ENCODE measurements around the gene TRPV2.

Gene TRPV2

DNA sequence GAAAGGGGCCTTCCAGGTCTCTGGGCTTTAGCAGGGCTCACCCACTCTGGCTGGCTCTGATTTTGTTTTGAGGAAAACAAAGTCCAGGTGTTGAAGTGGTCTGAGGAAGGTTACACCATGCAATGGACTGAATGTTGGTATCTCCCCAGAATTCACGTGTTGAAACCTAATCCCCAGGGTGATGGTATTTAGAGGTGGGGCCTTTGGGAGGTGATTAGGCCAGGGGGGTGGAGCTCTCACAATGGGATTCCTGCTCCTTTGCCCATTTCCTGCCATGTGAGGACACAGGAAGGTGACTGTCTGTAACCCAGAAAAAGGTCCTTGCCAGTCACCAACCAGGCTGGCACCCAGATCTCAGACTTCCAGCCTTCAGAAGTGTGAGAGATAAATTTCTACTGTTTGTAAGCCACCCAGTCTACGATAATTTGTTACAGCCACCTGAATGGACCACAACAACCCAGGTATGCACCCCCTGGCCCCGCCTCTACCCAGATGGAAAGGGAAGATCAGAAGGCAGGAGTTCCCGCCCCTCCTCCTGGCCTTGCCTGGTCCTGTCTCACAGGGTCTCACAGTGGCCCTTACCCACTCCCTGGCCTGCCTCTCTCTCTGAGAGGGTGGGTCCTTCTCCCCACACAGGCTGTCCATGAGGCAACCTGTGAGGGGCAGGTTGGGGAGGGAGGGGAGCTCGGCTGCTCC is 44.6 kb downstream of the TRPV2 start:
- no peak for DNase-seq

DNA sequence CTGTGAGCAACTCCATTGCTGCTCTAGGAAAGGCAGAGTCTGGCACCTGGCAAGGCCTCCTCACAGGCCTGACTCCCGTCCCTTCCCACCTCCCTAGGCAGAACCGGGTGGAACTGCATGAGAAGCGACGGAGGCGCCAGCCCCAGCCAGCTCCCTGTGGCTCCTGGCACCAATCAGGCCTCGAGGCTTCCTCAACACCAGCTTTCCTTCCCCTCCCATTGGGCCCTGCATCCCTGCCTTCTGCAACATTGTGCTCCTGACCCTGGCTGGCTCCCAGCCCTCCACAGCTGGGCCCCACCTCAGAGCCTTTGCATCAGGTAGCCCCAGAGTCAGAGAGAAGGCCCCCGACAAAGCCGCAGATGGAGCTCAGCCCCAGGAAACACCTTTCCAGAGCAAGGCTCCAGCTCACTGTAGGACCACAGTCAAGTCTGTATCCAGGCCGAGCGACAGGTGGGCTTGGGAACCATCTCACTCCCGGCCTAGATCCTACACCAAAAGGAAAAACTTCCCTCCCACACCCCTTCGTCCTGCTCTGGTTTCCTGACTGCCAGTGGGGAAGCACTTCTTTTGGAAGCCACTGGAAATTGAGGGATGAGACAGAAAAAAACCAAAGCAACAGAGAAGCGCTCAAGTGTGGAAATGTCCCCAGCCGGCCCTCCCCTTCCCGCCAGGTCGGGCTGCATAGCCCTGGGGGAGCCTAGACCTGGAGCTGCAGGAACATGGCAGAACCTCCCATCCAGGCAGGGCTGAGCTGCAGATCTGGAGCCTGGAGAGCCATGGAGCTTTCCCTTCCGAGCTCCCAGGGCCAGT is 45.6 kb downstream of the TRPV2 start:
- no peak for DNase-seq

DNA sequence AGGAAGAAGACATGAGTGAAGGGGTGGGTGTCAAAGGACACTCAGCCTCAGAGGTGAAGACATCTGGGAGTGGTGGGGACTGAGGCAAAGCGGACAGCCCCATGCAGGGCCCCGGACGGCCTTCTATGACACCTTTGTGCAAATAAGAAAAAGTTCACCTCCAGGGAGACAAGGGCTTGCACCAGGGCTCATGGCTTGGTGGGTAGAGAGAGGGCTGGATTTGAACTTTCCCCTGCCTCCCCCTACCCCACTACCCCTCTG is 46.2 kb downstream of the TRPV2 start:
- DNase-seq: no peak

DNA sequence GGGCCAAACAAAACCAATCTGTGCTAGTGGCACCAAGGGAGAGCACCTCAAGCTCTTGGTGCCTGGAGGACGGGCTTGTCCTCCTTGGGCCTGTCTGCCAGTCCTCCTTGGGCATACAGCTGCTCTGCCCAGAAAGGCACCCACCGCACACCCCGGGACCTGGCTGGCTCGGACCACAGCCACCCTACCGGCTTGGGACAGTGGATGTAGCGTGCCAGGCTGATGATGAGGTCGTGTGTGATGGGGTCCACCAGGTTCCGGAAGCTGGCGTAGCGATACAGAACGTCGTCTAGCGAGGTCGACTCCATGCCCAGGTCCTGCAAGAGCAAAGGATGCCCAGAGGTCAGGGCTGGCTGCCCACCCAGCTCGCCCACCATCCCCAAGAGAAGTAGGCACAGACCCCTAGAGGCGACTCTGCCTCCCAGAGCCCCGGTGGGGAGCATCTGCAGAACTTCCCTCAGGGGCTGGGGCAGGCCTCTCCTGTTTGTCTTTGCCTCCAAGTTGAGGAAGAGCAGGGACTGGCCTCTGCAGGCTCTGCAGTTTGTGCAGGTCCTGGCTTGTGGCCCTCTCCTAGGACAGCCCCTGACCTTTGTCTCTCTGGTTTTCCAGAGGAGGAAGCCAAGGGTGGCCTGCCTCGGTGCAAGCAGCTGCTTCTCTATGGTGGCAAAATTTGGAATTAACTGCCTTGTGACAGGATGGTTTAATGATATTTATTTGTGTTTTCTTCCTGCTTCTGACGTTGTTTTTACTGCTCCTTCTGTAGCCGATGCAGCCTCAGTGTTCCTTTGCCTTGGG is 46.9 kb downstream of the TRPV2 start:
- no peak for DNase-seq

GRCh38 chr17:16463358-16464302 is 48.3 kb downstream of the TRPV2 start:
- no peak for DNase-seq

DNA sequence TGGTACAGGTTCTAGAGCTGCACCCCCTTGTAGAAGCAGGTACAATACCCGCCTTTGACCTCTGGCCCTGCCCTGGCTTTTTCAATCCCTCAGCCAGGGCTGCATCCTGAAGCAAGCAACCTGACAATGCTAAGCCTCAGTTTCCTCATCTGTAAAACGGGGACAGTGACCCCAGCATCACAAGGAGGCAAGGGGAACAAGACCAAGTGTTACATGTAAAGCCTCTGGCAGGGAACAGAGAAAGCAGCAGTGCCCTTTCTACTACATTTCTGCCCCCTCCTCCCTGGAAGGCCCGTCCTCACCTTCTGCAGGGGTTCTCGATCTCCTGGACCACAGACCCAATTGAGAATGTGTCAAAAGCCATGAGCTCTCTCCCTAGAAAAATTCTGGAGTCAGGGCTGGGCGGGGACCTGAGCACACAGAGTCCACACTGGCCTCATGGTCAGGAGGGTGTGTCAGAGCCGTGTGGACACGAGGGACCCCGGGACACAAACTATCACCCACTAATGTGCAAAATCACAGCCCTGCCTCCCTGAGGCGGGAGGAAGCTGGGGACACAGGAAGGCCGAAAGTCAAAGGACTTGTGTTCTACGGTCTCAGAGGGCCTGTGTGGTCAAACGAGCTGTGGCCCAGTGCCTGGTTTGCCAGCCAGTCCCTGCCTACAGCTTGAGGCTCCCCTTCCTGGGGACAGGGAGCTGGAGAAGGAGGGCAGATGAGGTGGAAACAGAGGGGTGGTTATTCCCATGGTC is 49.1 kb downstream of the TRPV2 start:
- DNase-seq: no peak

DNA sequence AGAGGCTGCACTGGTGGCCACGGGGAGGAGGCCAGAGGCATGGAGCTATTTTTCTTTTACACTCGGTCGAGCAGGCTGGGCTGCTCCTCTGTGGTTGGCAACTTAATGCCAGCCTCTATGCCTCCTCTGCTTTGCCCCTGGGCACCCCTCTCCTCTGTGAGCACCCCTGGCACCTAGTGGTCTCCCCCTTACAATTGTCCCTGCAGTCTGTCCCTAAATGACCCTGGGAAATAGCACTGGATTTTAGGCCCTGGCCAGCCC is 49.6 kb downstream of the TRPV2 start:
- DNase-seq: no peak

DNA sequence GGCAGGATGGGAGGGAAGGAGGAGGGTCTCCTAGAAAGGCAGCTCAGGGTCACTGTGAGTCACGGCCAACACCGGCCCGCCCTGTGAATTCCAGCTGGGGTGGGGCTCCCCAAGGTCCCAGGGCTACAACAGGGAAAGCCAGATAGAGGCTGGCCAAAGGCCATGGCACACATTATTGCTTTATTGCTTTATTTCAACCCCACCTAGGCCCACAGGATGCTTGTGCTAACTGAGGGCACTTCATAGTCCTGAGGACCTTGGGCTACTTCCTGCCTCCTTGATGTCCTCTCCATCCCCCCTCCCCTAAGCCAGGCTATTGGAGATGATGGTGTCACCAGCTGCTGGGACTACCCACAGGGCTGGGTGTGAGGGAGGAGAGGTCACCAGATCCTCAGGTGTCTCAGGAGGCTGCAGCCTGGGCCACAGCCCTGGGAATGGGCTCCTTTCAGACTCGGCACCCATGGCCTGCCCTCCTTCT is 50.5 kb downstream of the TRPV2 start:
- no peak for DNase-seq

DNA sequence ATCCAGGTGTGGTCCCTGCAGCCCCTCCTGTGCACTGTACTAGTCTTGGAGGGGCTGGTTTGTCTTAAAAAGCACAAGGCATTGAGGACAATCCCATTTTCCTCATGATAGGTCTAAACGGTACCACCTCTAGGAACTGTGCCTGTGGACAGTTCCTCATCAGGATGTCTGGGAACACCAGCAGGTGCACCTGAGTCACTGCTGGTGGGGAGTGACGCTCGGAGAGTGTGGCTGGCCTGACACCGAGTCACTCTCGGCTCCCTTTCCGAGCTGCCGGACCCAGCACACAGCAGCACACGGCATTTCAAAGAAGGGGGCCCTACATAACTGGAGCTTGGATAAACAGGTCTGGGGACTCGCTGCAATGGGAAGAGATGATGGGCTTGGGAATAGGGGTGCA is 51.0 kb downstream of the TRPV2 start:
- DNase-seq: no peak

- DNase-seq: no peak
Observed at GRCh38 chr17:16467044-16467443, 51.7 kb downstream of the TRPV2 start.

GRCh38 chr17:16467886-16468285 is 52.5 kb downstream of the TRPV2 start:
- DNase-seq: no peak

GRCh38 chr17:16468428-16468992 is 53.1 kb downstream of the TRPV2 start:
- no peak for DNase-seq

GRCh38 chr17:16470265-16470664 is 54.9 kb downstream of the TRPV2 start:
- DNase-seq: no peak

DNA sequence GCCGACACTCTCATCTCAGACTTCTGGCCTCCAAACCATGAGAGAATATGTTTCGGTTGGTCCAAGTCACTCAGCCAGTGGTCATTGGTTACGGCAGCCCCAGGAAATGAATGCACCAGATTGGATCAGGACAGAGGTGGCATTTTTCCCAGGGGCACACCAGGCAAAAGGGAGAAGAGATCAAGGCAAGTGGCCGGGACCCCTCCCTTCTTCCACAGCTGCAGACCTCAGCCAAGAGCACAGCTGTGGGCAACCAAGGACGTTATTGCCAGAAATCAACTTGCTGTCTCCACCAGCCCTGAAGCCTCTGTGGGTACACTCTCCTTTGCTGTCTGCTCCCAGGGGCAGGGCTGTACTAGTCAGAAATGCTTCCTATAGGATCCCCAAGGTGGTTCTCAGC is 55.9 kb downstream of the TRPV2 start:
- DNase-seq: no peak

DNA sequence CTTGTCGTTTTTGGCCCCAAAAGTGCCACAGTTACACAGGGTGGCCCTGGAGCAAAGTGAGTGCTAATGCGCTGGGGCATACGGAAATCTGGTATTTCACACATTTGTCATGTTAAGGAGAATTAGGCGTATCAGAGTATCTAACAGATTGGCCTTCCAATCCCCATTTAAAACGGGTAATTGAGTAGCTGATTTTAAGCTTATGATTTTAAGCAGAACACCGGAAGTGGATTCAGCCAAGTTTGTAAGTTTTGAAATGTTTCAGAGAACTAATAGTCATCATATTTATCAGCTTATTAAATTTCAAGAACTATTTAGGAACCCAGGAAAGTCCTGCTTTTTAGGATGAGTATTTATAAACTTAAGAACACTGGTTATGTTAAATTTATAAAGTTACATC is 57.2 kb downstream of the TRPV2 start:
- DNase-seq: no peak

DNA sequence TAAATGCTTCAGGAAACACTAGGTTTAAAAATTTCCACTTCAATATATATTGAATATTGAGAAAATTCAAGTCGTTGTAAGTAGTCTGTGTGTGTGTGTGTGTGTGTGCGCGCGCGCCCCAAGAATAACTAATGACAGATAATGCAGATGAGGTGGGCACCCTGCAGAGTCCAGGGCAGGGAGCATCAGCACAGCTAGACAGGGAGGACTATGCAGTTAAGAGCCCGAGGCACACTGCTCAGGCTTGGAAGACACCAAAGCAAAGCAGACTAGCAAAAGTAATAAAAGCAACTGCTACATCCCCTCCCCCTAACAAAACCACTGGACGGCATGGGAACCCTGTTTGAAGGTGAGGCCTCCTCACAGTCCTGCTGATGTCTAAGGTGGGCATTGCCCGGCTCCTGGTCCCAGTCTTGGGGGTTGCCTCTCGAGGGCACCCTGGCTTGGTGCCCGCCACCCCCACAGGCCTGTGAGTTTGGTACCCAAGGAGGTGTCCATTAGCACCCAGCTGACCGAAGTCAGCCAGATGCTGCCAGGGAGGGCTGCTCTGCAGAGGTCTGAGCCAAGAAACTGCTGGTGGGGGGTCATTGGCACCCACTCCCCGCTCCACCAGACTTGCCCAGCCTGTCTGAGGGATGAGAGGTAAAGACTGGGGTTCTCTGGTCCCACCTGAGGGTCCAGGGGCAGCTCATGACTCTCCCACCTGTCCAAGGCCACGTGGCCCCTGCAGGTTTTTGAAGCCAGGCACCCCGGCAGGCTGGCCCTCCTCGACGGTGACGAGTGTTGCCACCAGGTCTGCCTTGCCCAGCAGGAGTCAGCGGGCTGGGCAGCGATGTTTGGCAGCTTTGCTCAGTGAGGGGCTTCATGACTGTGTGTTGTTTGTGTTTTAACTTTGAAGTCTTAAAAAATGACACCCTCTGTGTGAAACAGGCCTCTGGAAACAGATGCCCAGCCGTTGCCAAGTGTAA is 58.0 kb downstream of the TRPV2 start:
- no peak for DNase-seq

DNA sequence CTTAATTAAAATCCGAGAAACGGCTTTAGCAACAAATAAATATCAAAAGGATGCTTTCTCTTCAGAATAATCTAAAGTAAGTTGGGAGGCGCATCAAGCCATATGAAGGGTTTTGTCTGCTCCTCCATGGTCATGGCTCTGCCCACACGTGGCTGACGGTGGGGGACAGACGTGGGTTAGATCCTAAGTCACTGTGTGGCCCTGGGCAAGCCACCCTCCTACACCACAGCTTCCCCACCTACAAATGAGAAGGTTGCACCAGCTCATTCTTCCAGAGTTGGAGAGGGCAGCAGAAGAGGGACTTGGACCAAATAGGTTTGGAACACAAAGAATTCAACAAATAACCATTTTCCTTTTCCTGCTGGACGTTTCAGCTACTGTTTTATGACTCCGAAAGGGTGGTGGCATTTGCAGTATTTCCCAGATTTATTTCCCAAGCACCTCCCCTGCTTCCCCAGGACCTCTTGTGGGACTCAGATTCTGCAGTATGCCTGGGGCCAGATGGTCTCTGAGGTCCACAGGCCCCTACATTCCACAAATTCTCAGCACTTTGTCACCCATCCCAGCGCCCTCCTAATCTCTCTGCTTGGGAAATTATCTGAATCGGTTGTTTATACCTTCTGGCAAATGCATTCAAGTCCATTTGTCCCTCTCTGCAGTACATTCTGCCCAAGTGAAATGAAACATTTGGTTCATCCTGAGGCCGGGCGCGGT is 58.8 kb downstream of the TRPV2 start:
- no peak for DNase-seq

GRCh38 chr17:16475179-16475704 is 59.9 kb downstream of the TRPV2 start:
- DNase-seq: no peak

DNA sequence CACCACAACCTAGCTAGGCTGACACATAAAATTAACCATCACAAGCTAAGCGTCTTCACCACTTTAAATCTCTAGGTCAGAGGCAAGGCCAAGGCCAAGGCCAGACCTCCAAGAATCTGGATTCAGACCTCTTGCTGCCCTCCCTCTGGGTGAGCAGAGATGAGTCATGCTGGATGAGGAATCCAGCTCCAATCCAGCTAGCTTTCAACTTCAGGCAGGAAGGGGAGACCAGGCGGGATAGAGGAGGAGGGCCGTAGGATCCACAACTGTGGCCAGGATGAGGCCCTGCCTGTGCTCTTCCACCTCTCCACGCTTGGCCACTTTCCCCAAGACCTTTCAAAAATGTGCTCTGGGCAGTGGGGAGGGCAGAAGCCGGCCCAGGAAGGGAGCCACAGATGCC is 61.9 kb downstream of the TRPV2 start:
- DNase-seq: no peak

DNA sequence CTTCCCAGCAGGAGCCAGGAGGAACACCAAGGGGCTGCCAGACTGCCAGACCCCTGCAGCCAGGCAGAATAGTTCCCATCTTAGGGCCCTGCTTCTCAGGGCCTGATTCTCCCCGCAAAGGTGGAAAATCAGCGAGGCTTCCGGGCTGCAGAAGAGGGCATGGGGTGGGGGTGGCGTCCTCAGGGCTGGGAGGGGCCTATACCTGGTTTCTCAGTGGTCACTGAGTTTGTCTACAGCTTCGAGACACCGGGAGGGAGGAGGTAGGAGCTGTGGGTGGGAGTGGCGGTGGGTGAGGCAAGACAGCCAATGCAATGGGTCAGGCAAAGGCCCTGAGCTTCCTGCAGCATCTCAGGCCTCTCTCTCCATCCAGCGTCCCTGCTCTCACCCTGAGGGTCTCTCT is 62.3 kb downstream of the TRPV2 start:
- no peak for DNase-seq
